Psoas muscle (tissue), 8 donors: ENCODE measurements around the gene MZB1. TPM values are rescaled to one million over a fixed set of nuclear protein-coding genes. Genes with fewer than 3 reads are reported as not detected.

ENCODE experiments used
- ATAC-seq, 4 donors: fragments of 200-7000 bp; cut with Tn5 transposase; one replicate each; pipeline ENCODE4 v1.9.1; 2020; ENCODE audit warnings: moderate library complexity in 3 of 4, mild to moderate bottlenecking in 2 of 4
- DNase-seq, 2 donors: peaks; one replicate each; pipeline ENCODE4 v3.0.0-alpha.2; 2020
- H3K27ac ChIP-seq: fragments of 200-600 bp; one replicate; pipeline ENCODE4 v1.8.0; 2022
- H3K27me3 ChIP-seq, 3 donors: fragments of 200-600 bp in 1 of 3; one replicate each; pipeline versions ENCODE4 v1.6.1 to v1.8.0; 2013 to 2022; ENCODE audit warnings: low read length in 2 of 3, mild to moderate bottlenecking in 2 of 3, moderate library complexity in 1 of 3; ENCODE audit not compliant: insufficient read depth in 3 of 3
- H3K36me3 ChIP-seq, 2 donors: fragments of 200-600 bp in 1 of 2; one replicate each; pipeline versions ENCODE4 v1.6.1 to v1.8.0; 2013 to 2022; ENCODE audit warnings: low read depth in 1 of 2, mild to moderate bottlenecking in 1 of 2, moderate library complexity in 1 of 2; ENCODE audit not compliant: insufficient read depth in 1 of 2
- H3K4me1 ChIP-seq: fragments of 200-600 bp; one replicate; pipeline ENCODE4 v1.8.0; 2022
- H3K4me3 ChIP-seq: fragments of 200-600 bp; one replicate; pipeline ENCODE4 v1.8.0; 2022; ENCODE audit warnings: mild to moderate bottlenecking
- H3K9me3 ChIP-seq: fragments of 200-600 bp; one replicate; pipeline ENCODE4 v1.8.0; 2022
- WGBS, 3 donors: extraction: QIAGEN DNeasy Blood & Tissue Kit; methylation state at CpG; one replicate each; pipeline versions ENCODE4 v1.1.6 to v1.1.7; 2013; 5-methylcytosine and 5-hydroxymethylcytosine counted together
- intact Hi-C, 2 donors: fragments of 100-400 bp; cut with DNase I; formaldehyde crosslinking; loops; one replicate each; pipeline versions ENCODE4 v1.11.0 to v1.14.2; 2022
- polyA plus RNA-seq, 3 donors: library from polyadenylated mRNA; stranded (reverse); fragments of 200-250 nt; gene quantifications; one replicate each; pipeline ENCODE4 v1.2.3, GENCODE V29; 2013
- total RNA-seq, 4 donors: library from RNA; stranded (reverse); fragmentation: NEBNext Ultra II Directional in 2 of 4; extraction: Animal tissue kit (Norgen Biotek cat#: 25700) in 2 of 4; gene quantifications; one replicate each; pipeline versions ENCODE4 v1.2.1 to v1.2.4, GENCODE V29; 2021 to 2023
- TF ChIP-seq, protein P1 (sequence below): fragments of 200-600 bp; IDR thresholded peaks from one replicate; pipeline ENCODE4 v1.8.0; 2022; ENCODE audit warnings: antibody characterized with exemption
- donor health status: healthy with polysubstance abuse.
- donor health status: DM: no; HTN: no; CAD: no; lungs with moderate emphysema.
- donor health status: Bipolar disorder and iron deficiency.
- donor health status: healthy.
- donor health status: DM: yes; HTN: yes; CAD: no.
- donor health status: DM: no; HTN: no; CAD: no.
- donor health status: DM: no; HTN: no; CAD: no.
- donor health status: DM: yes; HTN: yes; CAD: no.

Gene MZB1
- total and polyA plus RNA-seq, 7 donors = 0.03 to 1.2 (median 0.57) TPM

DNA sequence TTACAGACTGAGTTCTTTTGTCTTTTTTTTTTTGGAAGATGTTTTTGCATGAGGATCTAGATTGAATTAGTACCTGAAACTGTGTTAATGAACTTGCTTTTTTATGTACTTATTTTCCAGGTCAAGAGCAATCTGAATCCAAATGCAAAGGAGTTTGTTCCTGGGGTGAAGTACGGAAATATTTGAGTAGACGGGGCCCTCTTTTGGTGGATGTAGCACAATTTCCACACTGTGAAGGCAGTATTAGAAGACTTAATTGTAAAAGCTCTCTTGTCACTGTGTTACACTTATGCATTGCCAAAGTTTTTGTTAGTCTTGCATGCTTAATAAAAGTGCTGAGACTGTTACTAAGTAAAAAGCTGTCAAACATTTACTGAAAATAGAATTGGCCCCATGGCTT lies 21.1 kb downstream of the MZB1 start:
- H3K4me3 ChIP-seq = no peak overlapping the region
- H3K9me3 ChIP-seq = no peaks in the 10 kb centered on the region
- TF ChIP-seq, protein P1, sequence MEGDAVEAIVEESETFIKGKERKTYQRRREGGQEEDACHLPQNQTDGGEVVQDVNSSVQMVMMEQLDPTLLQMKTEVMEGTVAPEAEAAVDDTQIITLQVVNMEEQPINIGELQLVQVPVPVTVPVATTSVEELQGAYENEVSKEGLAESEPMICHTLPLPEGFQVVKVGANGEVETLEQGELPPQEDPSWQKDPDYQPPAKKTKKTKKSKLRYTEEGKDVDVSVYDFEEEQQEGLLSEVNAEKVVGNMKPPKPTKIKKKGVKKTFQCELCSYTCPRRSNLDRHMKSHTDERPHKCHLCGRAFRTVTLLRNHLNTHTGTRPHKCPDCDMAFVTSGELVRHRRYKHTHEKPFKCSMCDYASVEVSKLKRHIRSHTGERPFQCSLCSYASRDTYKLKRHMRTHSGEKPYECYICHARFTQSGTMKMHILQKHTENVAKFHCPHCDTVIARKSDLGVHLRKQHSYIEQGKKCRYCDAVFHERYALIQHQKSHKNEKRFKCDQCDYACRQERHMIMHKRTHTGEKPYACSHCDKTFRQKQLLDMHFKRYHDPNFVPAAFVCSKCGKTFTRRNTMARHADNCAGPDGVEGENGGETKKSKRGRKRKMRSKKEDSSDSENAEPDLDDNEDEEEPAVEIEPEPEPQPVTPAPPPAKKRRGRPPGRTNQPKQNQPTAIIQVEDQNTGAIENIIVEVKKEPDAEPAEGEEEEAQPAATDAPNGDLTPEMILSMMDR = no peak
- DNase-seq (no peak), ATAC-seq (peak in 3 of 4 donors; percentile 17 to 52 (median 29))
- intact Hi-C loops = no loop called here
- peaks cover 11 to 85% of the 10 kb centered on the region in 2 donors for H3K36me3 ChIP-seq
- peaks cover 23% of the 10 kb centered on the region for H3K4me1 ChIP-seq
- no peaks in the 10 kb centered on the region for H3K27me3 ChIP-seq
- peak overlapping the region; percentile 33 for H3K27ac ChIP-seq
- WGBS, 3 donors = 35 to 70% (median 40%) methylated on average over 2 of the region's 2 CpGs

DNA sequence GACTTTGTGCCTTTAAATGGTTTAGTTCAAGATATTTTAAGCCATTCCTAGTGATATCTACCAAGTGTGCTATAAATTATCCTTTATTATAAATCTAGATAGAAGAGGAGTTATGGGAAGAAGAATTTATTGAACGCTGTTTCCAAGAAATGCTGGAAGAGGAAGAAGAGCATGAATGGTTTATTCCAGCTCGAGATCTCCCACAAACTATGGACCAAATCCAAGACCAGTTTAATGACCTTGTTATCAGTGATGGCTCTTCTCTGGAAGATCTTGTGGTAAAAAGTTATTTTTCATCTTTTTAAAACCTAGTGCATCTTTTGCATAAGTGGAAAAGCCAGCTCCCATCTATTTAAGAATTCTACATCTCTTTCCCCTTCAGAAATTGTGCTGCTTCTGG lies 25.2 kb downstream of the MZB1 start:
- peaks cover 11 to 60% of the 10 kb centered on the region in 2 donors for H3K36me3 ChIP-seq
- WGBS, 3 donors = 74 to 82% (median 79%) methylated on average over 2 of the region's 2 CpGs
- TF ChIP-seq, protein P1 = no peak
- no peak overlapping the region for H3K27ac ChIP-seq
- no peak for DNase-seq
- no peak for ATAC-seq
- no peaks in the 10 kb centered on the region for H3K9me3 ChIP-seq
- intact Hi-C loops = no loop called here
- no peaks in the 10 kb centered on the region for H3K27me3 ChIP-seq
- peaks cover 11% of the 10 kb centered on the region for H3K4me1 ChIP-seq
- no peak overlapping the region for H3K4me3 ChIP-seq

DNA sequence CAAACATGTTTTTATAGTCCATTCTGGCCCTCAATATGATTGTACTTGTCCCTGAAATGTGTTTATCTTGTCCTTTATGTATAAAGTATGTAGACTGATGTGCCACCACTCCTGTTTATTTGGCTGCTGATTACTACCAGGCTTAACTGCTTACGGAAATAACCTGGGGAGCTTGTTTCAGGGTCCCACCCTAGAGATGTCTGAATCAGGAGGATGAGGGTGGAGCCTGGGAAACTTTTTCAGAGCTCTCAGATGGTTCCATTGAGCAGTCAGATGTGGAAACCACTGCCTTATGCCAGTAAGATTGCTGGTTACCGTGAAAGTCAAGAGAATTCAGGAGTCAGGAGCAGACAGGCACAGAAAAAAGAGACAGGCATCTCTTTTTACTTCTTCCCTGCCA lies 25.8 kb downstream of the MZB1 start:
- H3K4me3 ChIP-seq = no peak overlapping the region
- intact Hi-C loops = no loop called here
- no peaks in the 10 kb centered on the region for H3K27me3 ChIP-seq
- DNase-seq (no peak), ATAC-seq (no peak)
- no peak overlapping the region for H3K27ac ChIP-seq
- H3K4me1 ChIP-seq = peaks cover 10% of the 10 kb centered on the region
- TF ChIP-seq, protein P1 = no peak
- 83 to 88% (median 84%) methylated on average over 2 of the region's 2 CpGs for WGBS, 3 donors
- peaks cover 11 to 57% of the 10 kb centered on the region in 2 donors for H3K36me3 ChIP-seq
- no peaks in the 10 kb centered on the region for H3K9me3 ChIP-seq

DNA sequence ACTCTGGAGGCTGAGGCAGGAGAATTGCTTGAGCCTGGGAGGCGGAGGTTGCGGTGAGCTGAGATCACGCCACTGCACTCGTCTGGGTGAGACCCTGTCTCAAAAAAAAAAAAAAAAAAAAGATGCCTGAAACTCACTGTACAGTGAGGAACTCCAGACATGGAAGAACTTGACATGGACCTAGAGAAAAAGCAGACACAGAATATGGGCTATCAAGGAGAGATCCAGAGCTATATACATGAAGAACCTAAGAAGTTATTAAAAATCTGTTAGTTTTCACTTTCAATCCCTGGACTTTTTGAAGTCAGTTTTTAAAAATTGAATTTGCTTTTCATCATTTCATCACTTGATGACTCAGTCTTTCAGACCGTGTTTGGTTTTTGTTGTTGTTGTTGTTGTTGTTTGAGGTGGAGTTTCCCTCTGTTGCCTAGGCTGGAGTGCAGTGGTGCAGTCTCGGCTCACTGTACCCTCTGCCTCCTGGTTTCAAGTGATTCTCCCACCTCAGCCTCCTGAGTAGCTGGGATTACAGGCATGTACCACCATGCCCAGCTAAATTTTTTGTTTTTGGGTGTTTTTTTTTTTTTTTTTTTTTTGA lies 27.8 kb downstream of the MZB1 start:
- intact Hi-C loops = no loop called here
- no peak overlapping the region for H3K4me3 ChIP-seq
- H3K36me3 ChIP-seq = peaks cover 11 to 37% of the 10 kb centered on the region in 2 donors
- TF ChIP-seq, protein P1 = no peak
- no peak overlapping the region for H3K27ac ChIP-seq
- no peaks in the 10 kb centered on the region for H3K27me3 ChIP-seq
- no peaks in the 10 kb centered on the region for H3K9me3 ChIP-seq
- ATAC-seq = no peak
- DNase-seq = no peak
- H3K4me1 ChIP-seq = peaks cover 6% of the 10 kb centered on the region
- 82 to 89% (median 83%) methylated on average over 6 of the region's 6 CpGs for WGBS, 3 donors

DNA sequence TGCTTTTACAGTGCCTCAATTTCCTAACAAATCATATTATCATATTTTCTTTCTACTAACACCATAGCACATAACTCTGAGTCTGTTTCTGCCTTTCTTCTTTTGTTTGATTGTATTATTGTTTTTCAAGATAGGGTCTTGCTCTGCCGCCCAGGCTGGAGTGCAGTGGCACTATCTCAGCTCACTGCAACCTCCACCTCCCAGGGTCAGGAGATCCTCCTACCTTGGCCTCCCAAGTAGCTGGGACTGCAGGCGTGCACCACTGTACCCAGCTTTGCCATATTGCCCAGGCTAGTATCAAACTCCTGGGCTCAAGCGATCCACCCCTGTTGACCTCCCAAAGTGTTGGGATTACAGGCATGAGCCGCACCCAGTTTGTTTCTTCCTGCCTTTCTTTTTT lies 29.3 kb downstream of the MZB1 start:
- WGBS, 3 donors = 91 to 99% (median 94%) methylated on average over 4 of the region's 4 CpGs
- intact Hi-C loops = no loop called here
- Histone ChIP-seq H3K9me3 (no peaks in the 10 kb centered on the region), H3K4me3 (no peak overlapping the region), H3K4me1 (peaks cover 6% of the 10 kb centered on the region), H3K27ac (no peak overlapping the region), H3K36me3 (peaks cover 0 to 21% of the 10 kb centered on the region in 2 donors), H3K27me3 (no peaks in the 10 kb centered on the region)
- DNase-seq = no peak
- TF ChIP-seq, protein P1 = no peak
- ATAC-seq = no peak
